Trophoblast cell (in vitro differentiated cells and primary cell): Measurements from ENCODE around the gene MRPL14.
A peak's percentile ranks its signal among the peaks of the same experiment; 100 is the strongest.

Source experiments
- DNase-seq, 2 donors: peaks; one replicate each; pipeline ENCODE4 v3.0.0-alpha.2; 2016
- H2AFZ ChIP-seq: 2 replicates; pipeline ENCODE4 v1.6.1; 2013; ENCODE audit warnings: low read length, moderate library complexity, mild to moderate bottlenecking; ENCODE audit not compliant: insufficient read depth, poor library complexity
- H2AK5ac ChIP-seq: 2 replicates; pipeline ENCODE4 v1.6.1; 2013; ENCODE audit warnings: mild to moderate bottlenecking, low read length
- H2BK120ac ChIP-seq: 2 replicates; pipeline ENCODE4 v1.6.1; 2013; ENCODE audit warnings: low read length, mild to moderate bottlenecking, moderate library complexity; ENCODE audit not compliant: insufficient read depth, poor library complexity
- H2BK12ac ChIP-seq: 2 replicates; pipeline ENCODE4 v1.6.1; 2013; ENCODE audit warnings: mild to moderate bottlenecking, low read length, moderate library complexity
- H2BK5ac ChIP-seq: 2 replicates; pipeline ENCODE4 v1.6.1; 2013; ENCODE audit warnings: low read length, low read depth, moderate library complexity, mild to moderate bottlenecking; ENCODE audit not compliant: poor library complexity
- H3K14ac ChIP-seq: 2 replicates; pipeline ENCODE4 v1.6.1; 2013; ENCODE audit warnings: mild to moderate bottlenecking, low read length
- H3K18ac ChIP-seq: 2 replicates; pipeline ENCODE4 v1.6.1; 2013; ENCODE audit warnings: mild to moderate bottlenecking, low read length
- H3K23ac ChIP-seq: 2 replicates; pipeline ENCODE4 v1.6.1; 2013; ENCODE audit warnings: low read length
- H3K27ac ChIP-seq: 2 replicates; pipeline ENCODE4 v1.5.1; 2013; ENCODE audit warnings: low read depth, mild to moderate bottlenecking, inconsistent platforms, low read length, moderate library complexity
- H3K27me3 ChIP-seq: 2 replicates; pipeline ENCODE4 v1.6.1; 2013; ENCODE audit warnings: inconsistent platforms, mild to moderate bottlenecking, low read length, moderate library complexity; ENCODE audit not compliant: insufficient read depth
- H3K36me3 ChIP-seq, 2 experiments: 1 replicate in 1 of 2; 2 replicates in 1 of 2; pipeline ENCODE4 v1.6.1; 2013; ENCODE audit warnings: low read length in 2 of 2, mild to moderate bottlenecking in 2 of 2, moderate library complexity in 1 of 2; ENCODE audit not compliant: insufficient read depth in 2 of 2, control insufficient read depth in 1 of 2
- H3K4ac ChIP-seq: 2 replicates; pipeline ENCODE4 v1.6.1; 2013; ENCODE audit warnings: low read depth, mild to moderate bottlenecking, low read length, moderate library complexity
- H3K4me1 ChIP-seq, 2 experiments: 1 replicate in 1 of 2; 2 replicates in 1 of 2; pipeline ENCODE4 v1.6.1; 2013; ENCODE audit warnings: low read length in 2 of 2, mild to moderate bottlenecking in 2 of 2, moderate library complexity in 1 of 2; ENCODE audit not compliant: insufficient read depth in 2 of 2, control insufficient read depth in 1 of 2
- H3K4me2 ChIP-seq: 2 replicates; pipeline ENCODE4 v1.6.1; 2013; ENCODE audit warnings: inconsistent platforms, mild to moderate bottlenecking, low read length, moderate library complexity
- H3K4me3 ChIP-seq: 2 replicates; pipeline ENCODE4 v1.5.1; 2013; ENCODE audit warnings: mild to moderate bottlenecking, low read depth, low read length, inconsistent platforms
- H3K79me1 ChIP-seq: one replicate; pipeline ENCODE4 v1.6.1; 2013; ENCODE audit warnings: low read length
- H3K79me2 ChIP-seq: 2 replicates; pipeline ENCODE4 v1.6.1; 2013; ENCODE audit warnings: low read length, mild to moderate bottlenecking; ENCODE audit not compliant: control insufficient read depth, insufficient read depth, poor library complexity
- H3K9ac ChIP-seq: 2 replicates; pipeline ENCODE4 v1.6.1; 2013; ENCODE audit warnings: mild to moderate bottlenecking, low read length
- H3K9me3 ChIP-seq: 2 replicates; pipeline ENCODE4 v1.6.1; 2013; ENCODE audit warnings: low read depth, mild to moderate bottlenecking, control low read depth, inconsistent platforms, low read length; ENCODE audit not compliant: insufficient read depth
- H4K12ac ChIP-seq: 2 replicates; pipeline ENCODE4 v1.6.1; 2013; ENCODE audit warnings: low read depth, mild to moderate bottlenecking, low read length, moderate library complexity
- H4K8ac ChIP-seq: 2 replicates; pipeline ENCODE4 v1.6.1; 2013; ENCODE audit warnings: low read depth, mild to moderate bottlenecking, low read length, moderate library complexity
- H4K91ac ChIP-seq: one replicate; pipeline ENCODE4 v1.6.1; 2013; ENCODE audit warnings: low read depth, mild to moderate bottlenecking, low read length, moderate library complexity
- WGBS: extraction: QIAGEN DNeasy Blood & Tissue Kit; methylation state at CpG from one replicate; pipeline ENCODE4 v1.1.7; 2013; ENCODE audit warnings: missing lambda C conversion rate; ENCODE audit not compliant: insufficient read length, insufficient coverage; ENCODE audit errors: extremely low coverage; 5-methylcytosine and 5-hydroxymethylcytosine counted together

The MRPL14 gene

DNA sequence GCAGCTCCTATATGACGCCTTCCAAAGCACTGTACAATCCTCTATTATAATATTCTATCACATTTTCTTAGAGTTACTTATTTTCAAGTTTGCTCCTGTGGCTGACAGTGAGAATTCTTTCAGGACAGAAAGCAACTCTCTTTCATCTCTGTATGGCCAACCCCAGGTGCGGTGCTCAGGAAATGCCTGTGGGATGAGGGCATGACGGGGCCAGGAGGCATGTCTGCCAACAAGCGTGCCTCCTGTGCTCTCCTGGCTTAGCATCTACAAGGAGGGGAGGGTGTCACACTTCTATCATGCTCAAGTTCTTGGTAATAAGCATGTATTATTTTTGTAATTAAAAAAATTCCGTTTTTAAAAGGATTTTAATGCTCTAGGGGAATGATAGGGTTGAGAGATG is 11.4 kb downstream of the MRPL14 start:
- Histone ChIP-seq H3K79me1 (no peaks in the 10 kb centered on the region), H3K36me3 (peaks cover 11 to 27% of the 10 kb centered on the region in 2 experiments), H2AK5ac (no peak overlapping the region), H3K4me2 (no peak overlapping the region), H3K4me3 (no peak overlapping the region), H4K12ac (no peak overlapping the region), H3K79me2 (peaks cover 11% of the 10 kb centered on the region), H3K27ac (peak overlapping the region; percentile 43), H3K9ac (no peak overlapping the region), H3K18ac (peak overlapping the region; percentile 79), H3K9me3 (no peaks in the 10 kb centered on the region), H4K8ac (no peak overlapping the region), H2BK5ac (no peak overlapping the region), H3K27me3 (no peaks in the 10 kb centered on the region), H2AFZ (no peak overlapping the region), H3K4ac (no peak overlapping the region), H3K23ac (no peak overlapping the region), H3K4me1 (peaks cover 18 to 19% of the 10 kb centered on the region in 2 experiments), H2BK12ac (no peak overlapping the region), H3K14ac (no peak overlapping the region), H4K91ac (no peak overlapping the region), H2BK120ac (no peak overlapping the region)
- peak; percentile 83 to 90 for DNase-seq
- WGBS, result no CpG with 5 or more reads among the region's 5 CpGs

DNA sequence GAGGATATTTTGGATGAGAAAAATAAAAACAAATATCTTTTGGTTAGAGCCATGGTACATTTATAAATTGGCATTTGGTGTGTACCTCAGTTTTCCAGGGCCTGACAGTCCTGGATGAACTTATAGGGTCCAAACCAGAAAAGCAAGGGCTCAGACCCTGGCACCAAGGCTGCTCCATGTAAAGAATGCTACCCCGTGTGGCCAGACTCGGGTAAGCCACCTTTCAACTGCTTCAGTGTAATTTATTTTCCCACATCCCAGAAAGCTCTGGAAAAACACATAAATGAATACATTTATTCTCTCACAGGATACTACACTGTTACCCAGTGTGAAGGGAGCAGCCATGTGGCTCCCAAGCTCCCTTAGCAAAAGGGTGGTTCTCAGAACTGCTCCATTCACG is 13.8 kb downstream of the MRPL14 start:
- H3K9me3 ChIP-seq, result no peaks in the 10 kb centered on the region
- no peak overlapping the region for H4K12ac ChIP-seq
- H4K8ac ChIP-seq, result no peak overlapping the region
- H2BK5ac ChIP-seq, result no peak overlapping the region
- H4K91ac ChIP-seq, result no peak overlapping the region
- no peaks in the 10 kb centered on the region for H3K27me3 ChIP-seq
- no peak overlapping the region for H3K9ac ChIP-seq
- no peak overlapping the region for H3K4me2 ChIP-seq
- H3K4ac ChIP-seq, result no peak overlapping the region
- no peak overlapping the region for H2BK120ac ChIP-seq
- H3K18ac ChIP-seq, result no peak overlapping the region
- peaks cover 18 to 19% of the 10 kb centered on the region in 2 experiments for H3K4me1 ChIP-seq
- peaks cover 24 to 43% of the 10 kb centered on the region in 2 experiments for H3K36me3 ChIP-seq
- H3K14ac ChIP-seq, result no peak overlapping the region
- DNase-seq, result no peak
- no peaks in the 10 kb centered on the region for H3K79me1 ChIP-seq
- H2BK12ac ChIP-seq, result no peak overlapping the region
- H3K23ac ChIP-seq, result no peak overlapping the region
- H2AK5ac ChIP-seq, result no peak overlapping the region
- H3K27ac ChIP-seq, result no peak overlapping the region
- peaks cover 4% of the 10 kb centered on the region for H3K79me2 ChIP-seq
- no peak overlapping the region for H2AFZ ChIP-seq
- WGBS, result no CpG with 5 or more reads among the region's 3 CpGs
- no peak overlapping the region for H3K4me3 ChIP-seq

DNA sequence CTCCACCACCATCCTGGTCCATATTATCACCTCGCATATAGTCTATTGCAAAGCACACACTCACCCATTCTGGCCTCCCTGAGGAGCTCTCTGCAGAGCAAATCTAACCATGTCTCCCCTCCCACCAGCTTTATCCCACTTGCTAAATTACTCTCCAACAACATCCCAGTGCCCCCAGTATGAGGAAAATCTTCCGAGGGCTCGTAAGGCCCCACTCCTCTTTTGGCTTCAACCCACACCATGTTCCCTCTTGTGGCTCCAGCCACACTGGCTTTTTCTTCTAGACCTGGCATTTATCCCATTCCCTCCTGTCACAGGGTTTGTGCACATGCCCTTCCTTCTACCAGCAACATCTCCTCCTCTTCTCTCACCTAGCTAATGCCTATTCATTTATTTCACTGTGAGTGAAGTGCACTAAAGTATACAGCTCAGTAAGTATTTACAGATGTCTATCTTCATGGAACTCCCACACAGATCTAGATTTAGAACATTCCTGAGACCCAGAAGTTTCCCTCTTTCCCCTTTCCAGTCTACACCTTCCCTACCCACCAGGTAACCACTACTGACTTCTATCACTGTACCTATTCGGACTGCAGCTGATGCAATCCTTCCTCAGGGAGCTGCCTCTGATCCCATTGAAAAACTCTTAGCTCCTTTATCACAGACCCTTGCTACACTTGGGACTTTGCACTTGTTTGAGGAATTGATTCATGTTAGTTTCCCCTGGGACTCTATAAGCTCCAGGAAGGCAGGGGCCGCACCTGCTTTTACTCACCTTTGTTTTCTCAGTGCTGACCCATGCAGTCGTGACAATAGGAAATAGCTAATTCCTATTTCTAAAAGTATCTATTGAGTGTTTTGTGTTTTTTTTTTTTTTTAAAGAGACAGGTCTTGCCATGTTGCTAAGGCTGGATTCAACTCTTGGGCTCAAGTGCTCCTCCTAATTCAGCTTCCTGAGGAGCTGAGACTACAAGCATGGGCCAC is 15.5 kb downstream of the MRPL14 start:
- no peak overlapping the region for H3K14ac ChIP-seq
- no peak overlapping the region for H3K4ac ChIP-seq
- H4K91ac ChIP-seq, result no peak overlapping the region
- no peak for DNase-seq
- no peaks in the 10 kb centered on the region for H3K79me1 ChIP-seq
- no peak overlapping the region for H2BK12ac ChIP-seq
- H3K4me1 ChIP-seq, result peaks cover 11 to 15% of the 10 kb centered on the region in 2 experiments
- H3K79me2 ChIP-seq, result peaks cover 2% of the 10 kb centered on the region
- no peak overlapping the region for H3K9ac ChIP-seq
- H4K12ac ChIP-seq, result no peak overlapping the region
- WGBS, result no CpG with 5 or more reads among the region's 6 CpGs
- no peak overlapping the region for H2BK5ac ChIP-seq
- H2BK120ac ChIP-seq, result no peak overlapping the region
- H3K18ac ChIP-seq, result no peak overlapping the region
- no peaks in the 10 kb centered on the region for H3K9me3 ChIP-seq
- H2AFZ ChIP-seq, result no peak overlapping the region
- H3K27ac ChIP-seq, result no peak overlapping the region
- peaks cover 27 to 55% of the 10 kb centered on the region in 2 experiments for H3K36me3 ChIP-seq
- no peaks in the 10 kb centered on the region for H3K27me3 ChIP-seq
- H3K23ac ChIP-seq, result no peak overlapping the region
- H3K4me2 ChIP-seq, result no peak overlapping the region
- no peak overlapping the region for H2AK5ac ChIP-seq
- H4K8ac ChIP-seq, result no peak overlapping the region
- H3K4me3 ChIP-seq, result no peak overlapping the region

GRCh38 chr6:44110966-44111365 is 16.3 kb downstream of the MRPL14 start:
- WGBS, result no CpG with 5 or more reads among the region's 3 CpGs

More at GRCh38 chr6:44110966-44111365, 16.3 kb downstream of the MRPL14 start:
- no peak overlapping the region for H4K8ac ChIP-seq
- no peak overlapping the region for H3K18ac ChIP-seq
- H2AK5ac ChIP-seq, result no peak overlapping the region
- H3K4me3 ChIP-seq, result no peak overlapping the region
- H3K14ac ChIP-seq, result no peak overlapping the region
- H2BK5ac ChIP-seq, result no peak overlapping the region
- peaks cover 7 to 9% of the 10 kb centered on the region in 2 experiments for H3K4me1 ChIP-seq
- no peak overlapping the region for H4K12ac ChIP-seq
- H2BK12ac ChIP-seq, result no peak overlapping the region
- no peaks in the 10 kb centered on the region for H3K79me2 ChIP-seq
- H3K9ac ChIP-seq, result no peak overlapping the region
- no peaks in the 10 kb centered on the region for H3K27me3 ChIP-seq
- H2AFZ ChIP-seq, result no peak overlapping the region
- H3K79me1 ChIP-seq, result no peaks in the 10 kb centered on the region
- no peak overlapping the region for H3K4ac ChIP-seq
- H3K36me3 ChIP-seq, result peaks cover 27 to 59% of the 10 kb centered on the region in 2 experiments
- H3K9me3 ChIP-seq, result no peaks in the 10 kb centered on the region
- no peak overlapping the region for H3K4me2 ChIP-seq
- no peak overlapping the region for H4K91ac ChIP-seq
- no peak for DNase-seq
- H3K27ac ChIP-seq, result no peak overlapping the region
- H3K23ac ChIP-seq, result no peak overlapping the region
- no peak overlapping the region for H2BK120ac ChIP-seq
